HepG2 (cell line): ENCODE data around the gene SERPINA3. TPM values are rescaled to one million over a fixed set of nuclear protein-coding genes. Genes with fewer than 3 reads are reported as not detected.
A peak's percentile ranks its signal among the peaks of the same experiment; 100 is the strongest.

ENCODE experiments used
- AGO2 ChIP-seq: fragments of 200-400 bp; formaldehyde crosslinking; optimal IDR thresholded peaks from 2 replicates; pipeline ENCODE3; 2017; ENCODE audit warnings: mild to moderate bottlenecking, low read depth, low read length, moderate library complexity
- GABPB1 ChIP-seq: IDR thresholded peaks from 2 replicates; pipeline ENCODE4 v1.6.1; 2016; ENCODE audit warnings: mild to moderate bottlenecking, missing genetic modification reagents, moderate library complexity, missing compliant biosample characterization
- HOMEZ ChIP-seq: IDR thresholded peaks from 2 replicates; pipeline ENCODE4 v1.6.1; 2016; ENCODE audit warnings: low read depth
- HOXA3 ChIP-seq: sonication (generic); formaldehyde crosslinking; IDR thresholded peaks from 2 replicates; pipeline ENCODE4 v1.5.0; 2020; ENCODE audit warnings: missing genetic modification reagents
- MIER3 ChIP-seq: IDR thresholded peaks from 2 replicates; pipeline ENCODE4 v1.6.1; 2016; ENCODE audit warnings: missing compliant biosample characterization, borderline replicate concordance
- RBM22 ChIP-seq: fragments of 200-400 bp; formaldehyde crosslinking; optimal IDR thresholded peaks from 2 replicates; pipeline ENCODE3; 2017; ENCODE audit warnings: mild to moderate bottlenecking, low read length, moderate library complexity
- SALL1 ChIP-seq: sonication (generic); formaldehyde crosslinking; IDR thresholded peaks from 2 replicates; pipeline ENCODE4 v1.8.0; 2022; ENCODE audit warnings: mild to moderate bottlenecking, missing genetic modification reagents
- SATB2 ChIP-seq: sonication (generic); formaldehyde crosslinking; IDR thresholded peaks from 2 replicates; pipeline ENCODE4 v1.5.0; 2020; ENCODE audit warnings: missing genetic modification reagents
- SIX1 ChIP-seq: sonication (generic); formaldehyde crosslinking; IDR thresholded peaks from 2 replicates; pipeline ENCODE4 v1.4.0; 2020; ENCODE audit warnings: missing genetic modification reagents, borderline replicate concordance
- ZKSCAN8 ChIP-seq: IDR thresholded peaks from 2 replicates; pipeline ENCODE4 v1.6.1; 2016; ENCODE audit warnings: borderline replicate concordance, missing genetic modification reagents, missing compliant biosample characterization
- ZNF446 ChIP-seq: sonication (generic); formaldehyde crosslinking; IDR thresholded peaks from 2 replicates; pipeline ENCODE4 v1.5.0; 2020; ENCODE audit warnings: mild to moderate bottlenecking, missing genetic modification reagents
- ZSCAN21 ChIP-seq: sonication (generic); formaldehyde crosslinking; IDR thresholded peaks from 2 replicates; pipeline ENCODE4 v1.8.0; 2022; ENCODE audit warnings: mild to moderate bottlenecking, missing genetic modification reagents, moderate library complexity, borderline replicate concordance
- ZSCAN30 ChIP-seq: sonication (generic); formaldehyde crosslinking; IDR thresholded peaks from 2 replicates; pipeline ENCODE4 v1.5.0; 2020; ENCODE audit warnings: mild to moderate bottlenecking, missing genetic modification reagents
- polyA plus RNA-seq, 8 experiments: library from polyadenylated mRNA; depleted of rRNA in 3 of 8; stranded (reverse) in 7 of 8; unstranded in 1 of 8; fragments of >200 nt; fragmentation: Illumina TruSeq in 4 of 8; extraction: Trizol in 4 of 8; gene quantifications; 2 replicates each; pipeline versions ENCODE4 v1.2.1 to v1.2.3, GENCODE V29; 2011 to 2016; ENCODE audit warnings: low read depth in 4 of 8, missing spikeins in 1 of 8, mixed read lengths in 1 of 8; ENCODE audit not compliant: insufficient read depth in 1 of 8
- total RNA-seq, 5 experiments: library from RNA; depleted of rRNA; stranded (reverse); fragments of >200 nt; fragmentation: Illumina TruSeq; extraction: Trizol; gene quantifications; 2 replicates each; pipeline ENCODE4 v1.2.3, GENCODE V29; 2016; ENCODE audit warnings: low read depth in 1 of 5
- TF ChIP-seq, protein P1 (sequence below): sonication (generic); formaldehyde crosslinking; IDR thresholded peaks from 2 replicates; pipeline ENCODE4 v1.5.1; 2020; ENCODE audit warnings: mild to moderate bottlenecking, missing genetic modification reagents, borderline replicate concordance
- TF ChIP-seq, protein P2 (sequence below): sonication (generic); formaldehyde crosslinking; IDR thresholded peaks from 2 replicates; pipeline ENCODE4 v1.5.0; 2020; ENCODE audit warnings: missing genetic modification reagents
- TF ChIP-seq, protein P3 (sequence below): sonication (generic); formaldehyde crosslinking; IDR thresholded peaks from 2 replicates; pipeline ENCODE4 v1.8.1; 2023; ENCODE audit warnings: mild to moderate bottlenecking, missing genetic modification reagents
- TF ChIP-seq, protein P4 (sequence below): IDR thresholded peaks from 2 replicates; pipeline ENCODE4 v1.6.1; 2016; ENCODE audit warnings: low read depth, borderline replicate concordance
- TF ChIP-seq, protein P5 (sequence below): sonication (generic); formaldehyde crosslinking; IDR thresholded peaks from 2 replicates; pipeline ENCODE4 v1.4.0; 2020; ENCODE audit warnings: missing genetic modification reagents
- TF ChIP-seq, protein P6 (sequence below): sonication (generic); formaldehyde crosslinking; IDR thresholded peaks from 2 replicates; pipeline ENCODE4 v1.5.0; 2020; ENCODE audit warnings: missing genetic modification reagents, mild to moderate bottlenecking, borderline replicate concordance

The SERPINA3 gene
- total and polyA plus RNA-seq, 2 of the 13 experiments (the other 11 are each of a cell fraction or from before 2014, with no cell fraction given), result 825 to 2,200 TPM

GRCh38 chr14:94601884-94602391, 10.3 kb upstream of the SERPINA3 start (continued):
- TF ChIP-seq, protein P1, sequence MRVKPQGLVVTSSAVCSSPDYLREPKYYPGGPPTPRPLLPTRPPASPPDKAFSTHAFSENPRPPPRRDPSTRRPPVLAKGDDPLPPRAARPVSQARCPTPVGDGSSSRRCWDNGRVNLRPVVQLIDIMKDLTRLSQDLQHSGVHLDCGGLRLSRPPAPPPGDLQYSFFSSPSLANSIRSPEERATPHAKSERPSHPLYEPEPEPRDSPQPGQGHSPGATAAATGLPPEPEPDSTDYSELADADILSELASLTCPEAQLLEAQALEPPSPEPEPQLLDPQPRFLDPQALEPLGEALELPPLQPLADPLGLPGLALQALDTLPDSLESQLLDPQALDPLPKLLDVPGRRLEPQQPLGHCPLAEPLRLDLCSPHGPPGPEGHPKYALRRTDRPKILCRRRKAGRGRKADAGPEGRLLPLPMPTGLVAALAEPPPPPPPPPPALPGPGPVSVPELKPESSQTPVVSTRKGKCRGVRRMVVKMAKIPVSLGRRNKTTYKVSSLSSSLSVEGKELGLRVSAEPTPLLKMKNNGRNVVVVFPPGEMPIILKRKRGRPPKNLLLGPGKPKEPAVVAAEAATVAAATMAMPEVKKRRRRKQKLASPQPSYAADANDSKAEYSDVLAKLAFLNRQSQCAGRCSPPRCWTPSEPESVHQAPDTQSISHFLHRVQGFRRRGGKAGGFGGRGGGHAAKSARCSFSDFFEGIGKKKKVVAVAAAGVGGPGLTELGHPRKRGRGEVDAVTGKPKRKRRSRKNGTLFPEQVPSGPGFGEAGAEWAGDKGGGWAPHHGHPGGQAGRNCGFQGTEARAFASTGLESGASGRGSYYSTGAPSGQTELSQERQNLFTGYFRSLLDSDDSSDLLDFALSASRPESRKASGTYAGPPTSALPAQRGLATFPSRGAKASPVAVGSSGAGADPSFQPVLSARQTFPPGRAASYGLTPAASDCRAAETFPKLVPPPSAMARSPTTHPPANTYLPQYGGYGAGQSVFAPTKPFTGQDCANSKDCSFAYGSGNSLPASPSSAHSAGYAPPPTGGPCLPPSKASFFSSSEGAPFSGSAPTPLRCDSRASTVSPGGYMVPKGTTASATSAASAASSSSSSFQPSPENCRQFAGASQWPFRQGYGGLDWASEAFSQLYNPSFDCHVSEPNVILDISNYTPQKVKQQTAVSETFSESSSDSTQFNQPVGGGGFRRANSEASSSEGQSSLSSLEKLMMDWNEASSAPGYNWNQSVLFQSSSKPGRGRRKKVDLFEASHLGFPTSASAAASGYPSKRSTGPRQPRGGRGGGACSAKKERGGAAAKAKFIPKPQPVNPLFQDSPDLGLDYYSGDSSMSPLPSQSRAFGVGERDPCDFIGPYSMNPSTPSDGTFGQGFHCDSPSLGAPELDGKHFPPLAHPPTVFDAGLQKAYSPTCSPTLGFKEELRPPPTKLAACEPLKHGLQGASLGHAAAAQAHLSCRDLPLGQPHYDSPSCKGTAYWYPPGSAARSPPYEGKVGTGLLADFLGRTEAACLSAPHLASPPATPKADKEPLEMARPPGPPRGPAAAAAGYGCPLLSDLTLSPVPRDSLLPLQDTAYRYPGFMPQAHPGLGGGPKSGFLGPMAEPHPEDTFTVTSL (CRISPR knock-in tag), result no peak
- TF ChIP-seq ZNF446 (CRISPR knock-in tag) (no peak), SATB2 (CRISPR knock-in tag) (no peak), ZKSCAN8 (no peak), SIX1 (no peak), ZSCAN21 (CRISPR knock-in tag) (no peak), HOXA3 (CRISPR knock-in tag) (no peak), AGO2 (no peak), GABPB1 (CRISPR knock-in tag) (no peak; the same call in 1 of the 2 replicates), MIER3 (CRISPR knock-in tag) (0 out of 2 replicates have a peak, but pooled peaks have one; percentile 31), HOMEZ (CRISPR knock-in tag) (no peak), RBM22 (no peak), ZSCAN30 (CRISPR knock-in tag) (no peak), SALL1 (CRISPR knock-in tag) (peak; percentile 49)
- TF ChIP-seq, protein P2, sequence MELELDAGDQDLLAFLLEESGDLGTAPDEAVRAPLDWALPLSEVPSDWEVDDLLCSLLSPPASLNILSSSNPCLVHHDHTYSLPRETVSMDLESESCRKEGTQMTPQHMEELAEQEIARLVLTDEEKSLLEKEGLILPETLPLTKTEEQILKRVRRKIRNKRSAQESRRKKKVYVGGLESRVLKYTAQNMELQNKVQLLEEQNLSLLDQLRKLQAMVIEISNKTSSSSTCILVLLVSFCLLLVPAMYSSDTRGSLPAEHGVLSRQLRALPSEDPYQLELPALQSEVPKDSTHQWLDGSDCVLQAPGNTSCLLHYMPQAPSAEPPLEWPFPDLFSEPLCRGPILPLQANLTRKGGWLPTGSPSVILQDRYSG (CRISPR knock-in tag), result no peak
- TF ChIP-seq, protein P3, sequence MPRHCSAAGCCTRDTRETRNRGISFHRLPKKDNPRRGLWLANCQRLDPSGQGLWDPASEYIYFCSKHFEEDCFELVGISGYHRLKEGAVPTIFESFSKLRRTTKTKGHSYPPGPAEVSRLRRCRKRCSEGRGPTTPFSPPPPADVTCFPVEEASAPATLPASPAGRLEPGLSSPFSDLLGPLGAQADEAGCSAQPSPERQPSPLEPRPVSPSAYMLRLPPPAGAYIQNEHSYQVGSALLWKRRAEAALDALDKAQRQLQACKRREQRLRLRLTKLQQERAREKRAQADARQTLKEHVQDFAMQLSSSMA (CRISPR knock-in tag), result no peak
- TF ChIP-seq, protein P4, sequence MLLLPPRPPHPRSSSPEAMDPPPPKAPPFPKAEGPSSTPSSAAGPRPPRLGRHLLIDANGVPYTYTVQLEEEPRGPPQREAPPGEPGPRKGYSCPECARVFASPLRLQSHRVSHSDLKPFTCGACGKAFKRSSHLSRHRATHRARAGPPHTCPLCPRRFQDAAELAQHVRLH (CRISPR knock-in tag), result 0 out of 2 replicates have a peak, but pooled peaks have one; percentile 25
- TF ChIP-seq, protein P5, sequence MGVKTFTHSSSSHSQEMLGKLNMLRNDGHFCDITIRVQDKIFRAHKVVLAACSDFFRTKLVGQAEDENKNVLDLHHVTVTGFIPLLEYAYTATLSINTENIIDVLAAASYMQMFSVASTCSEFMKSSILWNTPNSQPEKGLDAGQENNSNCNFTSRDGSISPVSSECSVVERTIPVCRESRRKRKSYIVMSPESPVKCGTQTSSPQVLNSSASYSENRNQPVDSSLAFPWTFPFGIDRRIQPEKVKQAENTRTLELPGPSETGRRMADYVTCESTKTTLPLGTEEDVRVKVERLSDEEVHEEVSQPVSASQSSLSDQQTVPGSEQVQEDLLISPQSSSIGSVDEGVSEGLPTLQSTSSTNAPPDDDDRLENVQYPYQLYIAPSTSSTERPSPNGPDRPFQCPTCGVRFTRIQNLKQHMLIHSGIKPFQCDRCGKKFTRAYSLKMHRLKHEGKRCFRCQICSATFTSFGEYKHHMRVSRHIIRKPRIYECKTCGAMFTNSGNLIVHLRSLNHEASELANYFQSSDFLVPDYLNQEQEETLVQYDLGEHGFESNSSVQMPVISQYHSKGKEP (CRISPR knock-in tag), result no peak
- TF ChIP-seq, protein P6, sequence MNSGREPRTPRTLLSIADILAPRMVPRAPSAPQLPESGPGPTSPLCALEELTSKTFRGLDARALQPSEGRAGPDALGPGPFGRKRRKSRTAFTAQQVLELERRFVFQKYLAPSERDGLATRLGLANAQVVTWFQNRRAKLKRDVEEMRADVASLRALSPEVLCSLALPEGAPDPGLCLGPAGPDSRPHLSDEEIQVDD (CRISPR knock-in tag), result no peak
